ENCODE results near the gene FAM171A1. TPM values are rescaled to one million over a fixed set of nuclear protein-coding genes. Genes with fewer than 3 reads are reported as not detected.
"Not testable (repeated sequence)": the region's sequence is repeated elsewhere in the genome, so short reads cannot be mapped to it uniquely, and the experiment has no call there.

Gene FAM171A1
- total RNA-seq, 1 experiment from 2014 or later = 25.7 TPM

- Histone ChIP-seq H3K27me3 (ENCODE audit: control insufficient read depth, insufficient read depth, low read length) (no peaks in the 10 kb centered on the region), H3K36me3 (replicated peaks; ENCODE audit: control insufficient read depth, insufficient read depth, low read length) (no peaks in the 10 kb centered on the region), H3K4me3 (ENCODE audit: insufficient read depth, low read depth, low read length) (no peak overlapping the region)
- DNase-seq = no peak
Measured at GRCh38 chr10:15309221-15309620, 61.9 kb downstream of the FAM171A1 start.

- Histone ChIP-seq H3K36me3 (replicated peaks; ENCODE audit: control insufficient read depth, insufficient read depth, low read length) (no peaks in the 10 kb centered on the region), H3K27me3 (ENCODE audit: control insufficient read depth, insufficient read depth, low read length) (no peaks in the 10 kb centered on the region), H3K4me3 (ENCODE audit: insufficient read depth, low read depth, low read length) (no peak overlapping the region)
- no peak for DNase-seq
Measured at GRCh38 chr10:15306735-15307280, 64.3 kb downstream of the FAM171A1 start.

- Histone ChIP-seq H3K36me3 (replicated peaks; ENCODE audit: control insufficient read depth, insufficient read depth, low read length) (no peaks in the 10 kb centered on the region), H3K27me3 (ENCODE audit: control insufficient read depth, insufficient read depth, low read length) (no peaks in the 10 kb centered on the region), H3K4me3 (ENCODE audit: insufficient read depth, low read depth, low read length) (no peak overlapping the region)
- no peak for DNase-seq
Measured at GRCh38 chr10:15305634-15306033, 65.5 kb downstream of the FAM171A1 start.

- Histone ChIP-seq H3K4me3 (ENCODE audit: insufficient read depth, low read depth, low read length) (no peak overlapping the region), H3K27me3 (ENCODE audit: control insufficient read depth, insufficient read depth, low read length) (no peaks in the 10 kb centered on the region), H3K36me3 (replicated peaks; ENCODE audit: control insufficient read depth, insufficient read depth, low read length) (no peaks in the 10 kb centered on the region)
- DNase-seq = no peak
Measured at GRCh38 chr10:15305161-15305560, 65.9 kb downstream of the FAM171A1 start.

GRCh38 chr10:15302188-15302956 lies 68.7 kb downstream of the FAM171A1 start:
- not testable (repeated sequence) for H3K27me3 ChIP-seq (ENCODE audit: control insufficient read depth, insufficient read depth, low read length); DNase-seq; H3K4me3 ChIP-seq (ENCODE audit: insufficient read depth, low read depth, low read length); H3K36me3 ChIP-seq (replicated peaks; ENCODE audit: control insufficient read depth, insufficient read depth, low read length)

GRCh38 chr10:15300697-15301096 lies 70.4 kb downstream of the FAM171A1 start:
- no peak for DNase-seq
- H3K4me3 ChIP-seq (ENCODE audit: insufficient read depth, low read depth, low read length) = no peak overlapping the region
- H3K27me3 ChIP-seq (ENCODE audit: control insufficient read depth, insufficient read depth, low read length) = no peaks in the 10 kb centered on the region
- H3K36me3 ChIP-seq (replicated peaks; ENCODE audit: control insufficient read depth, insufficient read depth, low read length) = no peaks in the 10 kb centered on the region

- DNase-seq = no peak
- Histone ChIP-seq H3K4me3 (ENCODE audit: insufficient read depth, low read depth, low read length) (no peak overlapping the region), H3K27me3 (ENCODE audit: control insufficient read depth, insufficient read depth, low read length) (no peaks in the 10 kb centered on the region)
Measured at GRCh38 chr10:15300145-15300544, 70.9 kb downstream of the FAM171A1 start.

GRCh38 chr10:15296701-15297100 lies 74.4 kb downstream of the FAM171A1 start:
- Histone ChIP-seq H3K36me3 (replicated peaks; ENCODE audit: control insufficient read depth, insufficient read depth, low read length) (no peaks in the 10 kb centered on the region), H3K4me3 (ENCODE audit: insufficient read depth, low read depth, low read length) (no peak overlapping the region), H3K27me3 (ENCODE audit: control insufficient read depth, insufficient read depth, low read length) (no peaks in the 10 kb centered on the region)
- DNase-seq = no peak

More at GRCh38 chr10:15300145-15300544, 70.9 kb downstream of the FAM171A1 start:
- no peaks in the 10 kb centered on the region for H3K36me3 ChIP-seq (replicated peaks; ENCODE audit: control insufficient read depth, insufficient read depth, low read length)

GRCh38 chr10:15295537-15296325 lies 75.4 kb downstream of the FAM171A1 start:
- DNase-seq = no peak
- H3K36me3 ChIP-seq (replicated peaks; ENCODE audit: control insufficient read depth, insufficient read depth, low read length) = no peaks in the 10 kb centered on the region
- H3K4me3 ChIP-seq (ENCODE audit: insufficient read depth, low read depth, low read length) = no peak overlapping the region
- H3K27me3 ChIP-seq (ENCODE audit: control insufficient read depth, insufficient read depth, low read length) = no peaks in the 10 kb centered on the region

GRCh38 chr10:15293862-15294842 lies 76.9 kb downstream of the FAM171A1 start:
- no peak overlapping the region for H3K4me3 ChIP-seq (ENCODE audit: insufficient read depth, low read depth, low read length)
- no peak for DNase-seq
- H3K27me3 ChIP-seq (ENCODE audit: control insufficient read depth, insufficient read depth, low read length) = no peaks in the 10 kb centered on the region
- H3K36me3 ChIP-seq (replicated peaks; ENCODE audit: control insufficient read depth, insufficient read depth, low read length) = no peaks in the 10 kb centered on the region

GRCh38 chr10:15290671-15291070 lies 80.4 kb downstream of the FAM171A1 start:
- no peak for DNase-seq
- H3K36me3 ChIP-seq (replicated peaks; ENCODE audit: control insufficient read depth, insufficient read depth, low read length) = no peaks in the 10 kb centered on the region
- no peak overlapping the region for H3K4me3 ChIP-seq (ENCODE audit: insufficient read depth, low read depth, low read length)
- no peaks in the 10 kb centered on the region for H3K27me3 ChIP-seq (ENCODE audit: control insufficient read depth, insufficient read depth, low read length)

GRCh38 chr10:15290150-15290549 lies 80.9 kb downstream of the FAM171A1 start:
- Histone ChIP-seq H3K36me3 (replicated peaks; ENCODE audit: control insufficient read depth, insufficient read depth, low read length) (no peaks in the 10 kb centered on the region), H3K27me3 (ENCODE audit: control insufficient read depth, insufficient read depth, low read length) (no peaks in the 10 kb centered on the region), H3K4me3 (ENCODE audit: insufficient read depth, low read depth, low read length) (no peak overlapping the region)
- DNase-seq = no peak

- peaks cover 2% of the 10 kb centered on the region for H3K36me3 ChIP-seq (replicated peaks; ENCODE audit: control insufficient read depth, insufficient read depth, low read length)
- H3K27me3 ChIP-seq (ENCODE audit: control insufficient read depth, insufficient read depth, low read length) = no peaks in the 10 kb centered on the region
- no peak for DNase-seq
- H3K4me3 ChIP-seq (ENCODE audit: insufficient read depth, low read depth, low read length) = no peak overlapping the region
Measured at GRCh38 chr10:15280974-15281373, 90.1 kb downstream of the FAM171A1 start.

GRCh38 chr10:15280462-15280861 lies 90.6 kb downstream of the FAM171A1 start:
- no peak for DNase-seq
- no peak overlapping the region for H3K4me3 ChIP-seq (ENCODE audit: insufficient read depth, low read depth, low read length)
- H3K36me3 ChIP-seq (replicated peaks; ENCODE audit: control insufficient read depth, insufficient read depth, low read length) = peaks cover 2% of the 10 kb centered on the region
- H3K27me3 ChIP-seq (ENCODE audit: control insufficient read depth, insufficient read depth, low read length) = no peaks in the 10 kb centered on the region
